Spleen (tissue), 7 donors: ENCODE results near the gene CASP5.

Source experiments
- CTCF ChIP-seq, 11 experiments: fragments of 200-600 bp in 7 of 11; fragments of 450-650 bp in 4 of 11; sonication (generic) in 4 of 11; IDR thresholded peaks in 8 of 11; conservative IDR thresholded peaks in 3 of 11; 1 replicate in 7 of 11; 2 replicates in 4 of 11; pipeline versions ENCODE4 v1.4.0 to v1.8.0; 2016 to 2021; ENCODE audit warnings: antibody characterized with exemption in 11 of 11, inconsistent platforms in 4 of 11, mild to moderate bottlenecking in 1 of 11
- POLR2A ChIP-seq, 3 donors: fragments of 450-650 bp; IDR thresholded peaks; one replicate each; pipeline ENCODE4 v1.5.1; 2017; ENCODE audit warnings: antibody characterized with exemption in 3 of 3, mild to moderate bottlenecking in 1 of 3
- POLR2AphosphoS5 ChIP-seq, 3 donors: sonication (generic); formaldehyde crosslinking; IDR thresholded peaks; one replicate each; pipeline ENCODE4 v1.5.1; 2017; ENCODE audit warnings: antibody characterized with exemption in 3 of 3
- donor health status: DM: no; HTN: no; CAD: no; lungs with moderate emphysema.
- donor health status: DM: no; HTN: no; CAD: no.
- donor health status: DM: no; HTN: no; CAD: no.

GRCh38 chr11:105023003-105023402 is at the start of gene CASP5:
- TF ChIP-seq POLR2AphosphoS5 (IDR thresholded peaks at IDR 0.05) (no peak), CTCF (IDR thresholded peaks at IDR 0.05 in 8 of 11, conservative IDR thresholded peaks at IDR 0.05 in 3 of 11) (no peak), POLR2A (IDR thresholded peaks at IDR 0.05) (no peak)
